Neuronal stem cell (in vitro differentiated cells): Measurements from ENCODE around the gene MATN3.
A peak's percentile ranks its signal among the peaks of the same experiment; 100 is the strongest.

Experiments
- DNase-seq: peaks from one replicate; pipeline ENCODE4 v3.0.0-alpha.2; 2013; ENCODE audit warnings: low spot score
- H2AFZ ChIP-seq: one replicate; pipeline ENCODE4 v1.6.1; 2013; ENCODE audit warnings: mild to moderate bottlenecking, low read length, inconsistent platforms
- H2AK5ac ChIP-seq: 2 replicates; pipeline ENCODE4 v1.6.1; 2013; ENCODE audit warnings: low read depth, mild to moderate bottlenecking, inconsistent platforms, low read length, moderate library complexity, mixed read lengths
- H2BK120ac ChIP-seq: 2 replicates; pipeline ENCODE4 v1.6.1; 2013; ENCODE audit warnings: low read depth, mild to moderate bottlenecking, inconsistent platforms, low read length, moderate library complexity, mixed read lengths
- H2BK12ac ChIP-seq: one replicate; pipeline ENCODE4 v1.6.1; 2013; ENCODE audit warnings: low read length, inconsistent platforms
- H2BK15ac ChIP-seq: 2 replicates; pipeline ENCODE4 v1.6.1; 2013; ENCODE audit warnings: mild to moderate bottlenecking, low read length, inconsistent platforms, mixed read lengths
- H2BK5ac ChIP-seq: one replicate; pipeline ENCODE4 v1.6.1; 2013; ENCODE audit warnings: inconsistent platforms, mild to moderate bottlenecking, low read length, moderate library complexity
- H3K14ac ChIP-seq: one replicate; pipeline ENCODE4 v1.6.1; 2013; ENCODE audit warnings: low read length, inconsistent platforms
- H3K18ac ChIP-seq: 2 replicates; pipeline ENCODE4 v1.6.1; 2013; ENCODE audit warnings: low read length, inconsistent platforms
- H3K23ac ChIP-seq: 2 replicates; pipeline ENCODE4 v1.6.1; 2013; ENCODE audit warnings: low read depth, mild to moderate bottlenecking, mixed read lengths, low read length, inconsistent platforms; ENCODE audit not compliant: poor library complexity
- H3K27ac ChIP-seq: replicated peaks from 3 replicates; pipeline ENCODE4 v1.5.1; 2013; ENCODE audit warnings: low read length, inconsistent platforms
- H3K27me3 ChIP-seq, 3 experiments: 2 replicates each; pipeline ENCODE4 v1.6.1; 2013; ENCODE audit warnings: low read length in 3 of 3, mild to moderate bottlenecking in 2 of 3, inconsistent platforms in 1 of 3, low read depth in 1 of 3, mixed read lengths in 1 of 3, moderate library complexity in 1 of 3; ENCODE audit not compliant: control insufficient read depth in 3 of 3, insufficient read depth in 3 of 3
- H3K36me3 ChIP-seq, 2 donors: replicated peaks in 1 of 2; 2 replicates each; pipeline ENCODE4 v1.6.1; 2013; ENCODE audit warnings: low read length in 2 of 2; ENCODE audit not compliant: control insufficient read depth in 2 of 2, insufficient read depth in 2 of 2
- H3K4ac ChIP-seq: 2 replicates; pipeline ENCODE4 v1.6.1; 2013; ENCODE audit warnings: inconsistent platforms, mild to moderate bottlenecking, low read length, moderate library complexity
- H3K4me1 ChIP-seq, 2 donors: 1 replicate in 1 of 2; 2 replicates in 1 of 2; pipeline ENCODE4 v1.6.1; 2013; ENCODE audit warnings: low read length in 2 of 2, low read depth in 1 of 2; ENCODE audit not compliant: control insufficient read depth in 2 of 2, insufficient read depth in 1 of 2
- H3K4me2 ChIP-seq: one replicate; pipeline ENCODE4 v1.6.1; 2013; ENCODE audit warnings: mild to moderate bottlenecking, low read length, inconsistent platforms; ENCODE audit not compliant: insufficient read depth, poor library complexity, severe bottlenecking
- H3K4me3 ChIP-seq, 2 donors: 2 replicates each; pipeline ENCODE4 v1.5.1; 2013; ENCODE audit warnings: low read length in 2 of 2, mild to moderate bottlenecking in 2 of 2, inconsistent platforms in 1 of 2, moderate library complexity in 1 of 2
- H3K79me1 ChIP-seq: one replicate; pipeline ENCODE4 v1.6.1; 2013; ENCODE audit warnings: low read depth, mild to moderate bottlenecking, inconsistent platforms, low read length, moderate library complexity
- H3K9ac ChIP-seq: one replicate; pipeline ENCODE4 v1.6.1; 2013; ENCODE audit warnings: mild to moderate bottlenecking, low read depth, low read length, inconsistent platforms; ENCODE audit not compliant: poor library complexity
- H3K9me3 ChIP-seq, 2 donors: replicated peaks in 1 of 2; 2 replicates each; pipeline versions ENCODE3 to v1.6.1; 2013; ENCODE audit warnings: low read length in 2 of 2, mild to moderate bottlenecking in 2 of 2, inconsistent platforms in 1 of 2, low read depth in 1 of 2, mixed read lengths in 1 of 2, moderate library complexity in 1 of 2; ENCODE audit not compliant: control insufficient read depth in 2 of 2, insufficient read depth in 1 of 2
- H4K8ac ChIP-seq: one replicate; pipeline ENCODE4 v1.6.1; 2013; ENCODE audit warnings: low read depth, mild to moderate bottlenecking, inconsistent platforms, low read length, moderate library complexity
- H4K91ac ChIP-seq: one replicate; pipeline ENCODE4 v1.6.1; 2013; ENCODE audit warnings: low read length, low read depth, mild to moderate bottlenecking, inconsistent platforms; ENCODE audit not compliant: poor library complexity
- WGBS, 2 donors: extraction: QIAGEN DNeasy Blood & Tissue Kit; methylation state at CpG; one replicate each; pipeline ENCODE4 v1.1.7; 2013; ENCODE audit warnings: missing lambda C conversion rate in 2 of 2, mixed read lengths in 1 of 2; ENCODE audit not compliant: insufficient read length in 2 of 2, insufficient replicate concordance in 1 of 2; ENCODE audit errors: extremely low coverage in 2 of 2; 5-methylcytosine and 5-hydroxymethylcytosine counted together

MATN3 gene

DNA sequence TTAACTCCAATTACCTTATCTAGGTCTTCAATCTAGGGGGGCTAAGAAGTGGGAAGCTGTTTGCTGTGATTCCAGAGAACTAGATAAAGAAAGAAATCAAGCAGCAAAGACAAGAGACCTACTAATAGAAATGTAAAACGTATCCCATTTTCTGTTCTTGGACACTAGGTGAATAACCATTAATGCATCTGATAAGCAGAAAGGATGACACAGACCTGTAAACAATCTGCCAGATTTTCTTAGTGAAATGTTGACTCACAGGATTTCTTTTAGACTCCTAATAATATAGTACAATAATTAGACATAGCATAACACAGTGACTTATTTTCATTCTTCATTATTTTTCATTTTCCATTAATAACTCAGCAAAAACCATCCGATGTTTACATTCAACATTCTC lies 23.9 kb downstream of the MATN3 start:
- H2AK5ac ChIP-seq, result no peak overlapping the region
- no peak overlapping the region for H2AFZ ChIP-seq
- H4K91ac ChIP-seq, result no peak overlapping the region
- WGBS, 2 donors, result 100% methylated on average over 1 of the region's 2 CpGs; no CpG with 5 or more reads in 1 of the 2 donors
- no peak for DNase-seq
- no peak overlapping the region for H2BK12ac ChIP-seq
- H3K9me3 ChIP-seq, result peaks cover 0 to 1% of the 10 kb centered on the region in 2 donors
- no peak overlapping the region for H2BK120ac ChIP-seq
- H3K9ac ChIP-seq, result no peak overlapping the region
- no peak overlapping the region for H4K8ac ChIP-seq
- no peak overlapping the region for H3K18ac ChIP-seq
- H3K23ac ChIP-seq, result no peak overlapping the region
- H3K4ac ChIP-seq, result no peak overlapping the region
- peaks cover 1 to 4% of the 10 kb centered on the region in 2 donors for H3K4me1 ChIP-seq
- peaks cover 11% of the 10 kb centered on the region for H3K79me1 ChIP-seq
- no peak overlapping the region for H2BK15ac ChIP-seq
- peaks cover 3 to 37% of the 10 kb centered on the region in 2 donors for H3K36me3 ChIP-seq
- H3K27me3 ChIP-seq, result no peaks in the 10 kb centered on the region
- peak overlapping the region in 1 of 2 donors; percentile 66 for H3K4me3 ChIP-seq
- H3K14ac ChIP-seq, result no peak overlapping the region
- no peak overlapping the region for H3K4me2 ChIP-seq
- no peak overlapping the region for H3K27ac ChIP-seq
- H2BK5ac ChIP-seq, result no peak overlapping the region

- Histone ChIP-seq H3K9me3 (peaks cover 0 to 1% of the 10 kb centered on the region in 2 donors), H3K4me3 (peak overlapping the region in 1 of 2 donors; percentile 66), H3K4ac (no peak overlapping the region), H2BK15ac (no peak overlapping the region), H2BK5ac (no peak overlapping the region), H4K91ac (no peak overlapping the region), H3K36me3 (peaks cover 3 to 41% of the 10 kb centered on the region in 2 donors), H3K79me1 (peaks cover 11% of the 10 kb centered on the region), H2BK120ac (no peak overlapping the region), H3K23ac (no peak overlapping the region), H3K14ac (no peak overlapping the region), H3K4me2 (no peak overlapping the region), H2AK5ac (no peak overlapping the region), H2BK12ac (no peak overlapping the region), H3K4me1 (peaks cover 1 to 4% of the 10 kb centered on the region in 2 donors), H4K8ac (no peak overlapping the region), H3K9ac (no peak overlapping the region), H3K18ac (no peak overlapping the region), H3K27me3 (no peaks in the 10 kb centered on the region), H3K27ac (no peak overlapping the region), H2AFZ (no peak overlapping the region)
- whole genome bisulfite sequencing, 2 donors, result no CpG with 5 or more reads among the region's 5 CpGs
- DNase-seq, result no peak
Observed at GRCh38 chr2:19987936-19988335, 24.5 kb downstream of the MATN3 start.

DNA sequence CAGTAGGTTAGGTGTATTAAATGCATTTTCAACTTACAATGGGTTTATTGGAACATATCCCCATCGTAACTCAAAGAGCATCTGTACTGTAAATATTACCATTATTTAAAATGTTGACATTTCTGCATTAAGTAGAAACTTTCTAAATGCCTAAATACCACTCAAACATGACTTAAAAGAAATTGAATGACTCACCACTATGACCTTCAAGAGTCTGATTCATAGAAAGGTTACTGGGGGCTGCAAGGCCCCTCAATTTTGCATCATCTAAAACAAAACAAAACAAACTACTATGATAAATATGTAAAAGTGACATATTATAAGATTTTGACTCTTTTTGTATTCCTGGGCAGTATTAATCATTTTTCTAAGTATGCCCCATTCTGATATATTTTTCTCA lies 30.2 kb downstream of the MATN3 start:
- H3K79me1 ChIP-seq, result peaks cover 4% of the 10 kb centered on the region
- H4K8ac ChIP-seq, result no peak overlapping the region
- no peak overlapping the region for H3K4me3 ChIP-seq
- H3K9ac ChIP-seq, result no peak overlapping the region
- no peak overlapping the region for H2BK5ac ChIP-seq
- WGBS, 2 donors, result no CpG with 5 or more reads among the region's 1 CpG
- no peak overlapping the region for H3K18ac ChIP-seq
- H3K23ac ChIP-seq, result no peak overlapping the region
- H2AFZ ChIP-seq, result no peak overlapping the region
- no peak overlapping the region for H2BK12ac ChIP-seq
- no peak overlapping the region for H3K14ac ChIP-seq
- H4K91ac ChIP-seq, result no peak overlapping the region
- H3K36me3 ChIP-seq, result peaks cover 9 to 88% of the 10 kb centered on the region in 2 donors
- no peak overlapping the region for H3K4me2 ChIP-seq
- no peak overlapping the region for H3K27ac ChIP-seq
- H3K9me3 ChIP-seq, result peaks cover 0 to 1% of the 10 kb centered on the region in 2 donors
- no peak for DNase-seq
- H2BK120ac ChIP-seq, result no peak overlapping the region
- no peak overlapping the region for H3K4ac ChIP-seq
- no peaks in the 10 kb centered on the region for H3K27me3 ChIP-seq
- peaks cover 0 to 1% of the 10 kb centered on the region in 2 donors for H3K4me1 ChIP-seq
- H2BK15ac ChIP-seq, result no peak overlapping the region
- no peak overlapping the region for H2AK5ac ChIP-seq

- H3K23ac ChIP-seq, result no peak overlapping the region
- H2BK15ac ChIP-seq, result no peak overlapping the region
- H2AFZ ChIP-seq, result no peak overlapping the region
- H3K79me1 ChIP-seq, result peaks cover 1% of the 10 kb centered on the region
- WGBS, 2 donors, result no CpG with 5 or more reads among the region's 1 CpG
- no peak overlapping the region for H4K91ac ChIP-seq
- no peak overlapping the region for H3K18ac ChIP-seq
- H3K9me3 ChIP-seq, result peaks cover 0 to 1% of the 10 kb centered on the region in 2 donors
- no peak overlapping the region for H3K9ac ChIP-seq
- H3K4ac ChIP-seq, result no peak overlapping the region
- no peak overlapping the region for H2BK12ac ChIP-seq
- H3K4me2 ChIP-seq, result no peak overlapping the region
- H3K27ac ChIP-seq, result no peak overlapping the region
- no peaks in the 10 kb centered on the region for H3K27me3 ChIP-seq
- no peak overlapping the region for H3K14ac ChIP-seq
- no peak overlapping the region for H2BK120ac ChIP-seq
- DNase-seq, result no peak
- no peak overlapping the region for H4K8ac ChIP-seq
- peaks cover 11 to 93% of the 10 kb centered on the region in 2 donors for H3K36me3 ChIP-seq
- no peak overlapping the region for H2BK5ac ChIP-seq
- H3K4me3 ChIP-seq, result no peak overlapping the region
- peaks cover 0 to 1% of the 10 kb centered on the region in 2 donors for H3K4me1 ChIP-seq
- H2AK5ac ChIP-seq, result no peak overlapping the region
Observed at GRCh38 chr2:19979932-19980331, 32.5 kb downstream of the MATN3 start.
